Liver (tissue), 3 donors: ENCODE results near the gene HMGCS1.

Experiments used
- HNF4G ChIP-seq: IDR thresholded peaks from 2 replicates; pipeline ENCODE4 v1.6.1; 2016; ENCODE audit warnings: antibody characterized with exemption
- JUND ChIP-seq, 2 donors: IDR thresholded peaks; 2 replicates each; pipeline ENCODE4 v1.6.1; 2016; ENCODE audit warnings: antibody characterized with exemption in 2 of 2
- RXRA ChIP-seq, 2 donors: IDR thresholded peaks; 2 replicates each; pipeline ENCODE4 v1.6.1; 2017 to 2018; ENCODE audit warnings: antibody characterized with exemption in 2 of 2, mild to moderate bottlenecking in 1 of 2
- YY1 ChIP-seq: IDR thresholded peaks from 2 replicates; pipeline ENCODE4 v1.6.1; 2016; ENCODE audit warnings: antibody characterized with exemption, mild to moderate bottlenecking
- TF ChIP-seq, protein P1 (sequence below): fragments of 150-350 bp; IDR thresholded peaks from 2 replicates; pipeline ENCODE4 v1.5.1; 2017; ENCODE audit warnings: improper control_type of control experiment, low read depth, low read length; ENCODE audit not compliant: missing input control
- TF ChIP-seq, protein P2 (sequence below): IDR thresholded peaks from 2 replicates; pipeline ENCODE4 v1.6.1; 2016; ENCODE audit warnings: antibody characterized with exemption, mild to moderate bottlenecking
- TF ChIP-seq, protein P3 (sequence below): IDR thresholded peaks from 2 replicates; pipeline ENCODE4 v1.6.1; 2016; ENCODE audit warnings: antibody characterized with exemption
- donor health status: healthy.
- donor health status: healthy.

DNA sequence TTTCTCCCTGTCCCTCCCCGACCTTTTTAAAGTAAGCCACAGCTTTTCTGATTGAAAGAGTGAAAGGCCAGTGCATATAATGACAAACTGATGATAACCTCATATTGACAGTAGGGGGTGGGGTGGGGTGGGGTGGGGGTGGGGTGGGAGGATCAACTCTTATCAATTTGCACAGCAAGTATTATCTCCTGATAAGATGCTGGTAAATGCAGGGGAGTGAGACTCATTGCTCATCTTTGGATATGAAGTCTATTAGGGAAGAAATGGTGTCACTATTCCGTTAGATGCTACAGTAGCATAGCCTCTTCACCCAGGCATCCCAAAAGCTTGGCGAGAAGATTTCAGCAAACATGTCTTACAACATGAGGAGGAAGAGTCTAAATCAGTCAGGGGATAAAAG lies 38.9 kb upstream of the HMGCS1 start:
- TF ChIP-seq, protein P1, sequence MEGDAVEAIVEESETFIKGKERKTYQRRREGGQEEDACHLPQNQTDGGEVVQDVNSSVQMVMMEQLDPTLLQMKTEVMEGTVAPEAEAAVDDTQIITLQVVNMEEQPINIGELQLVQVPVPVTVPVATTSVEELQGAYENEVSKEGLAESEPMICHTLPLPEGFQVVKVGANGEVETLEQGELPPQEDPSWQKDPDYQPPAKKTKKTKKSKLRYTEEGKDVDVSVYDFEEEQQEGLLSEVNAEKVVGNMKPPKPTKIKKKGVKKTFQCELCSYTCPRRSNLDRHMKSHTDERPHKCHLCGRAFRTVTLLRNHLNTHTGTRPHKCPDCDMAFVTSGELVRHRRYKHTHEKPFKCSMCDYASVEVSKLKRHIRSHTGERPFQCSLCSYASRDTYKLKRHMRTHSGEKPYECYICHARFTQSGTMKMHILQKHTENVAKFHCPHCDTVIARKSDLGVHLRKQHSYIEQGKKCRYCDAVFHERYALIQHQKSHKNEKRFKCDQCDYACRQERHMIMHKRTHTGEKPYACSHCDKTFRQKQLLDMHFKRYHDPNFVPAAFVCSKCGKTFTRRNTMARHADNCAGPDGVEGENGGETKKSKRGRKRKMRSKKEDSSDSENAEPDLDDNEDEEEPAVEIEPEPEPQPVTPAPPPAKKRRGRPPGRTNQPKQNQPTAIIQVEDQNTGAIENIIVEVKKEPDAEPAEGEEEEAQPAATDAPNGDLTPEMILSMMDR, result no peak
- TF ChIP-seq, protein P2, sequence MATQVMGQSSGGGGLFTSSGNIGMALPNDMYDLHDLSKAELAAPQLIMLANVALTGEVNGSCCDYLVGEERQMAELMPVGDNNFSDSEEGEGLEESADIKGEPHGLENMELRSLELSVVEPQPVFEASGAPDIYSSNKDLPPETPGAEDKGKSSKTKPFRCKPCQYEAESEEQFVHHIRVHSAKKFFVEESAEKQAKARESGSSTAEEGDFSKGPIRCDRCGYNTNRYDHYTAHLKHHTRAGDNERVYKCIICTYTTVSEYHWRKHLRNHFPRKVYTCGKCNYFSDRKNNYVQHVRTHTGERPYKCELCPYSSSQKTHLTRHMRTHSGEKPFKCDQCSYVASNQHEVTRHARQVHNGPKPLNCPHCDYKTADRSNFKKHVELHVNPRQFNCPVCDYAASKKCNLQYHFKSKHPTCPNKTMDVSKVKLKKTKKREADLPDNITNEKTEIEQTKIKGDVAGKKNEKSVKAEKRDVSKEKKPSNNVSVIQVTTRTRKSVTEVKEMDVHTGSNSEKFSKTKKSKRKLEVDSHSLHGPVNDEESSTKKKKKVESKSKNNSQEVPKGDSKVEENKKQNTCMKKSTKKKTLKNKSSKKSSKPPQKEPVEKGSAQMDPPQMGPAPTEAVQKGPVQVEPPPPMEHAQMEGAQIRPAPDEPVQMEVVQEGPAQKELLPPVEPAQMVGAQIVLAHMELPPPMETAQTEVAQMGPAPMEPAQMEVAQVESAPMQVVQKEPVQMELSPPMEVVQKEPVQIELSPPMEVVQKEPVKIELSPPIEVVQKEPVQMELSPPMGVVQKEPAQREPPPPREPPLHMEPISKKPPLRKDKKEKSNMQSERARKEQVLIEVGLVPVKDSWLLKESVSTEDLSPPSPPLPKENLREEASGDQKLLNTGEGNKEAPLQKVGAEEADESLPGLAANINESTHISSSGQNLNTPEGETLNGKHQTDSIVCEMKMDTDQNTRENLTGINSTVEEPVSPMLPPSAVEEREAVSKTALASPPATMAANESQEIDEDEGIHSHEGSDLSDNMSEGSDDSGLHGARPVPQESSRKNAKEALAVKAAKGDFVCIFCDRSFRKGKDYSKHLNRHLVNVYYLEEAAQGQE, result no peak
- TF ChIP-seq YY1, result no peak
- TF ChIP-seq RXRA (IDR thresholded peaks at IDR 0.05), result no peak
- no peak for TF ChIP-seq HNF4G
- TF ChIP-seq, protein P3, sequence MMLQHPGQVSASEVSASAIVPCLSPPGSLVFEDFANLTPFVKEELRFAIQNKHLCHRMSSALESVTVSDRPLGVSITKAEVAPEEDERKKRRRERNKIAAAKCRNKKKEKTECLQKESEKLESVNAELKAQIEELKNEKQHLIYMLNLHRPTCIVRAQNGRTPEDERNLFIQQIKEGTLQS, result no peak
- no peak for TF ChIP-seq JUND (IDR thresholded peaks at IDR 0.05)
